ENCODE results near the gene PROX2. TPM values are rescaled to one million over a fixed set of nuclear protein-coding genes. Genes with fewer than 3 reads are reported as not detected.

The PROX2 gene
- total RNA-seq, 1 experiment from 2014 or later, result not detected

DNA sequence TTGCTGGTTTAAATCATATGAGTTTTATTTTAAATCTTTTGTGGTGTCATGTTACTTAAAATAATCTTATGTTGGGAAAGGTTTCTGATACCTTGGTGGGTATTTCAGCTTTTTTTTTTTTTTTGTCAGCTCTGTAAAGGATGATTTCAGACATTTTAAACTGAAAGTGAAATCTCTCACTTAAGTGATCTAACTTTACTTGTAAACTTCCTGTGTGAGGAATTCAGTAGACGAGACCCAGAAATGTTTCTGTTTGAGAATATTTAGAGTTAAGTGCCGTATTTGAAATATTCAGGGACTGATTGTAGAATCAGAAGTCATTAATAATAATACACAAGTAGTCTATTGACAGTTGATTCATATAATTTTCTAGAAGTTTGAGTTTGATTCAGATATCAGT is 37.8 kb downstream of the PROX2 start:
- Histone ChIP-seq H3F3A (ENCODE audit: insufficient read depth, low read depth) (peaks cover 14% of the 10 kb centered on the region), H3K9me3 (ENCODE audit: insufficient read depth, low read depth) (no peaks in the 10 kb centered on the region), H3K4me2 (no peak overlapping the region), H3K27ac (no peak overlapping the region), H3K27me3 (ENCODE audit: insufficient read depth, low read depth) (no peaks in the 10 kb centered on the region), H4K20me1 (ENCODE audit: insufficient read depth) (0 out of 2 replicates have a peak, but pooled peaks cover 5% of the 10 kb centered on the region), H3K79me2 (ENCODE audit: low read depth) (no peaks in the 10 kb centered on the region), H3K4me1 (replicated peaks; ENCODE audit: insufficient read depth) (no peaks in the 10 kb centered on the region), H3K36me3 (ENCODE audit: low read depth) (peaks cover 34% of the 10 kb centered on the region), H3K9me2 (ENCODE audit: insufficient read depth) (no peaks in the 10 kb centered on the region), H2AFZ (no peak overlapping the region), H3K4me3 (no peak overlapping the region)
- ChIA-PET CTCF (interaction anchor here (0.6 kb wide), 1 partner anchor 60 kb away, joined by 5 read pairs; no protein-coding TSS in a partner anchor), POLR2A (ENCODE audit: unreplicated experiment) (interaction anchor here (0.6 kb wide), 1 partner anchor 58 kb away, joined by 6 read pairs; no protein-coding TSS in a partner anchor)
- no peak for DNase-seq
- intact Hi-C loops (cut with micrococcal nuclease; ENCODE audit: unreplicated experiment), result no loop called here
- BruUV-seq (replicated peaks), result no TSS peak
- TF ChIP-seq, protein P1, sequence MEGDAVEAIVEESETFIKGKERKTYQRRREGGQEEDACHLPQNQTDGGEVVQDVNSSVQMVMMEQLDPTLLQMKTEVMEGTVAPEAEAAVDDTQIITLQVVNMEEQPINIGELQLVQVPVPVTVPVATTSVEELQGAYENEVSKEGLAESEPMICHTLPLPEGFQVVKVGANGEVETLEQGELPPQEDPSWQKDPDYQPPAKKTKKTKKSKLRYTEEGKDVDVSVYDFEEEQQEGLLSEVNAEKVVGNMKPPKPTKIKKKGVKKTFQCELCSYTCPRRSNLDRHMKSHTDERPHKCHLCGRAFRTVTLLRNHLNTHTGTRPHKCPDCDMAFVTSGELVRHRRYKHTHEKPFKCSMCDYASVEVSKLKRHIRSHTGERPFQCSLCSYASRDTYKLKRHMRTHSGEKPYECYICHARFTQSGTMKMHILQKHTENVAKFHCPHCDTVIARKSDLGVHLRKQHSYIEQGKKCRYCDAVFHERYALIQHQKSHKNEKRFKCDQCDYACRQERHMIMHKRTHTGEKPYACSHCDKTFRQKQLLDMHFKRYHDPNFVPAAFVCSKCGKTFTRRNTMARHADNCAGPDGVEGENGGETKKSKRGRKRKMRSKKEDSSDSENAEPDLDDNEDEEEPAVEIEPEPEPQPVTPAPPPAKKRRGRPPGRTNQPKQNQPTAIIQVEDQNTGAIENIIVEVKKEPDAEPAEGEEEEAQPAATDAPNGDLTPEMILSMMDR (conservative IDR thresholded peaks at IDR 0.05), result no peak
- no peak for TF ChIP-seq EZH2 (IDR thresholded peaks at IDR 0.05; ENCODE audit: low read depth)

GRCh38 chr14:74836251-74836960 is 39.5 kb downstream of the PROX2 start:
- no TSS peak for BruUV-seq (replicated peaks)
- CTCF ChIA-PET, result no interaction called here
- POLR2A ChIA-PET (ENCODE audit: unreplicated experiment), result interaction anchor here (0.6 kb wide), 1 partner anchor 49 kb away, joined by 3 read pairs; no protein-coding TSS in a partner anchor

DNA sequence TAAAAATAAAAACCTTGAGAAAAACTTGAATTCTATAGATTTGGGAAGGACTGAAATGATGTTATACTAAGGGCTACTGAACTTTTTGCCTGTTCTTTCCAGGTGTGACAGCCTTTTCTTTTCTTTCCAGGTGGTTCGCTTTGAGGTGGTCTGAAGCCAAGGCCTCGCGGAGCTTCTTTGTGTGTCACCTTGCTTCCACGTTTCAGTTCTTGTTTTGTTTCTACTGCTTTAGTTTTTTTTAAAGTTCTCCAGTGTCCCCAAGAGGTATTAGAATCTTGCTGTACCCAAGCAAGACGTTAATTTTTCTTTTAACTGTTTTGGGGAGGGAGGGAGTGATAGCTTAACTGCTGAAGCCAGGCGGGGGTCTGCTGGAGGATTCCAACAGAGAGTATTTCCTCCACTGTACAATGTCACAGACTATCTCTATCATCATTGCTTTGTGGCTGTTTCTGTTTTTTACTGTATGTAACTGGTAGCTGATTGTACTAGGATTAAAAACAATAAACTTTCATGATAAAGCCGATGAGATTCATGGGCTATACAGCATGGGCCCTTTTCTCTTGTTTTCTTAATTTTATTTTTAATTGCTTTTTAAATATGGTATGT is 40.2 kb downstream of the PROX2 start:
- Histone ChIP-seq H3K9me3 (ENCODE audit: insufficient read depth, low read depth) (no peaks in the 10 kb centered on the region), H3F3A (ENCODE audit: insufficient read depth, low read depth) (peaks cover 14% of the 10 kb centered on the region), H3K27me3 (ENCODE audit: insufficient read depth, low read depth) (no peaks in the 10 kb centered on the region), H3K4me3 (no peak overlapping the region), H3K36me3 (ENCODE audit: low read depth) (peaks cover 52% of the 10 kb centered on the region), H3K4me1 (replicated peaks; ENCODE audit: insufficient read depth) (no peaks in the 10 kb centered on the region), H2AFZ (no peak overlapping the region), H4K20me1 (ENCODE audit: insufficient read depth) (0 out of 2 replicates have a peak, but pooled peaks cover 5% of the 10 kb centered on the region), H3K4me2 (no peak overlapping the region), H3K79me2 (ENCODE audit: low read depth) (no peaks in the 10 kb centered on the region), H3K27ac (no peak overlapping the region), H3K9me2 (ENCODE audit: insufficient read depth) (no peaks in the 10 kb centered on the region)
- BruUV-seq (replicated peaks), result no TSS peak
- DNase-seq, result no peak
- no peak for TF ChIP-seq EZH2 (IDR thresholded peaks at IDR 0.05; ENCODE audit: low read depth)
- TF ChIP-seq, protein P1 (conservative IDR thresholded peaks at IDR 0.05), result no peak
- CTCF ChIA-PET, result interaction anchor here (1.0 kb wide), 1 partner anchor 34 kb away, joined by 3 read pairs; no protein-coding TSS in a partner anchor
- POLR2A ChIA-PET (ENCODE audit: unreplicated experiment), result no interaction called here
- intact Hi-C loops (cut with micrococcal nuclease; ENCODE audit: unreplicated experiment), result no loop called here

More at GRCh38 chr14:74836251-74836960, 39.5 kb downstream of the PROX2 start:
- DNase-seq, result no peak
- H2AFZ ChIP-seq, result no peak overlapping the region
- no peaks in the 10 kb centered on the region for H3K9me3 ChIP-seq (ENCODE audit: insufficient read depth, low read depth)
- intact Hi-C loops (cut with micrococcal nuclease; ENCODE audit: unreplicated experiment), result no loop called here
- H3K4me2 ChIP-seq, result no peak overlapping the region
- H3F3A ChIP-seq (ENCODE audit: insufficient read depth, low read depth), result peaks cover 14% of the 10 kb centered on the region
- H3K36me3 ChIP-seq (ENCODE audit: low read depth), result peaks cover 47% of the 10 kb centered on the region
- no peak for TF ChIP-seq EZH2 (IDR thresholded peaks at IDR 0.05; ENCODE audit: low read depth)
- H3K9me2 ChIP-seq (ENCODE audit: insufficient read depth), result no peaks in the 10 kb centered on the region
- no peaks in the 10 kb centered on the region for H3K79me2 ChIP-seq (ENCODE audit: low read depth)
- H3K27me3 ChIP-seq (ENCODE audit: insufficient read depth, low read depth), result no peaks in the 10 kb centered on the region
- no peaks in the 10 kb centered on the region for H3K4me1 ChIP-seq (replicated peaks; ENCODE audit: insufficient read depth)
- peak overlapping the region; percentile 1; the same call in 1 of the 2 replicates for H3K27ac ChIP-seq
- H4K20me1 ChIP-seq (ENCODE audit: insufficient read depth), result 0 out of 2 replicates have a peak, but pooled peaks cover 5% of the 10 kb centered on the region
- no peak overlapping the region for H3K4me3 ChIP-seq
